Measurements from ENCODE around the gene DYNC1I1.

DYNC1I1 gene

DNA sequence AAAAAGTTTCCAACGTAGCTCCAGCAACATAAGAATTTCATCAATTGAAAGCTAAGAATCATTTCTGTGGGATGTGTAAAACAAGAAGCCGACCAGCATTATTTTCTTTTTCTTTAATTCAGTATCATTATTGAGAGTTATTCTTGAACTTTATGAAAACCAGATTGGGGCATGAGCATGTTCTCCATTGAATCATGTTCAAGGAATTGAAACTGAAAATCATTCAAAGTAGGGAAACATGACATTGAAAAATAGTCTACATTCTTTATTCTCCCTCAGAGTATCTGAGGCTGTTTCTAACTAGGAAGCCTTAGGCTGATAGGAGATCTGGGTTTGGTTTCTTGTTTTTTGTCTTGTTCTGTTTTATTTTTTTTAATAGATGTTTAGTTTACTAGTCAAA lies 253.7 kb downstream of the DYNC1I1 start:
- DNase-seq (ENCODE audit: low spot score), result no peak

DNA sequence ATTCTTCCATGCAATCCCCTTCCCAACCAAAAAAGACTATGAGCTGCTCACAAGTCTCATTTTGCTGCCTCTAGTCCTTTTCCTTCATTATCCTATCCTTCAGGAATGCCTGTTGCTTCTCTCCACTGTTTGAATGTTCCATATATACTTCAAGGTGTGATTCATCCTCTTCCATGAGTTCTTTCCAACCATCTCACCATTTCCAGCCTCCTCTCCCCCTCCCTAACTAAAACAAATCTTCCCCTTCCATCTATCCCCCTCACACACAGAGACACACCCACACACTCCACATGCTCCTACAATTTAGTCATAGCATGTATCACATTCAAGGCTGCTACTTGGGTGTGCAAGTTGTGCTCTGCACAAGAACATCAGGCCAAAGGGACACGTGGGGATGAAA lies 254.3 kb downstream of the DYNC1I1 start:
- no peak for DNase-seq (ENCODE audit: low spot score)

DNA sequence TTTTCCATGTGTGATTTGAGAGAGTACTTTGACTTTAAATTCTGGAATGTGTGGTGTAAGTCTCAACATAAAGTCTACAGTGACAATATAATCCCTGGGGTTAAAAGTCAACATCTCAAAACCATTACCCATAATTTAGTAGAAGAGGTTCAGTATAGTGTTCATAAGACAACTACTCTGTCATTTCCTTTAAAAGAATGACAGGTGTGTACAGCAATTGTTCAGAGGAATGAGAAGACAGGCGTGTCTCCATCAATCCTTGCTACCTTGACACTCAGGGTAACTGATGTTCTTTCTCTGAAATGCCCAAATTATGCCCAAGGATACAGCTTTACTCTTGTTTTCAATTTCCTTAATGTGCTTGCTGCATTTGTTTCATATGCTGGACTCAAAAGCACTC lies 256.4 kb downstream of the DYNC1I1 start:
- no peak for DNase-seq (ENCODE audit: low spot score)

DNA sequence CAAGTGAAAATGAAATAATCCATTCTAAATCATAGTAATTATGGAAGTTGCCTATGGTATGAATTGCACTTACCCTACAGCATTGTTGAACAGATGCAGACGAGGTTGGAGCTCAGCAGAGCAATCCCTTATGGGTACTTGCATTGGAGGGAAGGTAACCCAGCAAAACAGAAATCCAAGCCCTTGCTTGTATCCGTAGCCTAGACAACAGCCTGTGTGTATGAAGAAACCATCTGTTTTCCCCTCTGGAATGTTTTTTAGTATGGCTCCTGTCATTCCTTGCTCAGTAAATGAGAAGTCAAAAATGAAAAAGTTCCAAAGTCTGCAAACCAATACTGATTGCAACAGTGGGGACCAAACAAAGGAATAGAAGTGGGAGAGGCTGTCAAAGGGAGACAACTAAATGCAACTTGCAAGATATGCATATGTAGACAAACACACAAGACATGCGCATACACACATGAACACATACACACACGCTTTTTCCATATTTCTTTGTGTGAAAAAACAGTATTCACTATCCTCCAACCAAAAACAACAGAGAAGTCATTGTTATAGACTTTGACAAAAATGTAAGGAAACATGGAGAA lies 260.8 kb downstream of the DYNC1I1 start:
- DNase-seq (ENCODE audit: low spot score), result no peak

DNA sequence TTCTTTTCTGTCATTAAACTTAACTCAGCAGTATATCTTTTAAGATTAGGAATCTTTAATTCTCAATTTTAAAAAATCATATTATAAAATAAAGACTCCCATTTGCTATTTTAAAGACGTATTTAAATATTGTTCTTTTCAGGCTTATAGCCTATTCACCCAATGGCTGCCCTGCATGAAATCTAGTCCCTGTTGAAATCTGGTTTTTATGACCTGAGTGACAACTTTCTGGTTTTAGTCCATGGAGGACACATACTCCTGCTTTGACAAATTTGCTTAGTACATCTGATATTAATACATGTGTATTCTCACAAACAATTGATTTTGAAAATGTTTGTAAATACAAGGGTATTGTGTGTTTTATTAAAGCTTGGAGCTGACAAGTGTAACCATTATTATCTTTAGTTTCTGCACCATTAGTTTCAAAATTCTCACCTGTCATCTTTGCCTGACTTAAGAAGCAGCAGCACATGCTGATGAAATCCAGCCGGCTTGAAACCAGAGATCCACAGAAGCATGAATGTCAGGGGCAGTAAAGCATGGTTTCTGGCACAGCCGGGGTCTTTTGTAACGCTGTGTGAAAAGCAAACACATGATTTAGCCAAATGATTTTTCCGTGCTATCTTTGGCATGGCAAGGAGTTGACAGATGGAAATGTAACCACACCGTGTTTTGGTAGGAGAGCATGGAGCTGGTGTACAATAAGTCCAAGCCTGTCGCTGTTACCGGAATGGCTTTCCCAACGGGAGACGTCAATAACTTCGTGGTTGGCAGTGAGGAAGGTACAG lies 262.8 kb downstream of the DYNC1I1 start:
- DNase-seq (ENCODE audit: low spot score), result no peak

DNA sequence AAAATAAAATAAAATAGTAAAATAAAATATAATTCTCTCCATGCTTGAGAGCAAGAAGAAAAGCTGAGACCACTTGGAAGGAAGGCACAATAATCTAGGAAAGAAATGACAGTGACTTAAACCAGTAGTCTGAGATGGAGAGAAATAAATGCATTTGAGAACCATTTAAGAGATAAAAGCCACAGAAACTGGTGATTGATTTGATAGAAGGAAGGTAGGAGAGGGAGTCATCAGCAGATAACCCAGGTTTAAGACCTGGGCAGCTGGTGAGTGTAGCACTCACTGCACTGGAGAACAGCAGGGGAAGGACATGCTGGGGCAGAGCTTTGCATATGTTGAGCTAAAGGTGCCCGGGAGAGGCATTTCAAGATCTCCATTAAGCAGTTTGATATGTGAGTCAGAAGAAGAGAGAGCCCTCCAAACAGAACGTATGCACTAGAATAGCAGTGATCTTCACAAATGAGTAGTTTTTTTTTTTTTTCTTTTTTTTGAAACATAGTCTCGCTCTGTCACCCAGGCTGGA lies 268.0 kb downstream of the DYNC1I1 start:
- no peak for DNase-seq (ENCODE audit: low spot score)

DNA sequence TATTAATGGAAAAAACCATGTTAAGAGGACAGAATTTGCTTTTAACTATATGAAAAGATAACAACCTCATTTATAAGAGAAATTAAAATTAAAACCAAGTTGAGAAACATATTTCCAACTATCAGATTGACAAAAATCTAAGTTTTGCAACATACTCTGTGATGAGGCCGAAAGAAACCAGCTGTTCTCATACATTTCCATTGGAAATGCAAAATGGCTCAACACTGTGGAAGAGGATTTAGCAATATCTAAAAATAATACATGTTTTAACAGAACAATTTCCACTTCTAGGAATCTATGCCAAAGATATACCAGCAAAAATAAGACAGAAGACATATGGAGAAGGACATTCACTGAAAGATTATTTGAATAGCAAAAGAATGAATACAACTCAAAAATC lies 268.8 kb downstream of the DYNC1I1 start:
- no peak for DNase-seq (ENCODE audit: low spot score)

DNA sequence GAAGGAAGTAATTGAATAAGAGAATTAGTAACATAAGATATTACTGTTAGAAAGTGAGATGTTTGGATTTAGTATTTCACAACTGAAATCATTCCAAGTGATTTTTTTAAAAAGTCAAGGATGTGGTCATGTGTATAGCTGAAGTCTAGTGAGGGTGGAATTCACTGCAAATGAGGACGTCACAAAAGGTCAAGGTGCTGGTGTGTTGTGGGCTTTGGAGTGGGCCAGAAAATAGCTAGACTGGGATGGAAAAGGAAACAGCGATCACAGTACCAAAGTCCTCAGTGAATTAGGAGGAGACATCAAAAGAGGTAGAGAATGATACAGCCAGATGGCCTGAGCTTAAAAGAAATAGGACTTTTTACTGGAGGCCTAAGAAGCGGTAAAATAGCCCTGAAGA lies 272.8 kb downstream of the DYNC1I1 start:
- no peak for DNase-seq (ENCODE audit: low spot score)

DNA sequence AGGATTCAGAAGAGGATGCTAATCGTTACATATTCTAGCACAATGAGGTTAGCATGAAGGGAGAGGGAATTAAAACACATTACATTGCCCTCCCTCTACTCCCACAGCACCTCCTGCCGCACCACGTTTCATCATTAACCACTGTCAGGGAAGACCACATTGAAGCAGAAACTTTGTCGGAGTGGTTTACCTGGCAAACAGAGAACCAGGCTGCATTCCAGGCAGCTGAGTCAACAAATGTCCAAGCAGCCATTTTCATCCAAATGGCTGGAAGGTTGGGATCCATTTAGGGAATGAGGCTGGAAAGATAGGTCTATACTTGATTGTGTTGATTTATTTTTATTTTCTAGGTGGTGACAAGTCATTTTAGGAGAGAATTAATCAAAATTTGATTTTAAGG lies 273.6 kb downstream of the DYNC1I1 start:
- no peak for DNase-seq (ENCODE audit: low spot score)

DNA sequence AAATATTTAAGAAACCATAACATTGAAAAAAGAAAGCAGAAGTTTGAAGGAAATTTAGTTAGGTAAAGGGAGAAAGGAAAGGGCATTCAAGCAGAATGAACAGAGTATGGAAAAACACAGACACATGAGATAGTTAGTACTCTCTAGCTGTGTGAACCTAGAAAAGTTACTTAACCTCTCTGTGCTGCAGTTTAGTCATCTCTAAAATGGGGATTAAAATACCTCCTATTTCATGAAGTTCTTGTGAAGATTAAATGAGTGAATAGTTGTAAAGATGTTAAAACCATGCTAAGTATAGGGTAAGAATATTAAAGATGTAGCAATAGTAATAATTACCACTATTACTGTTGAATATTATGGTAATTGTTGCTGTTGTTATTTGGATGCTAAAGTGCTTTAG lies 279.9 kb downstream of the DYNC1I1 start:
- no peak for DNase-seq (ENCODE audit: low spot score)

DNA sequence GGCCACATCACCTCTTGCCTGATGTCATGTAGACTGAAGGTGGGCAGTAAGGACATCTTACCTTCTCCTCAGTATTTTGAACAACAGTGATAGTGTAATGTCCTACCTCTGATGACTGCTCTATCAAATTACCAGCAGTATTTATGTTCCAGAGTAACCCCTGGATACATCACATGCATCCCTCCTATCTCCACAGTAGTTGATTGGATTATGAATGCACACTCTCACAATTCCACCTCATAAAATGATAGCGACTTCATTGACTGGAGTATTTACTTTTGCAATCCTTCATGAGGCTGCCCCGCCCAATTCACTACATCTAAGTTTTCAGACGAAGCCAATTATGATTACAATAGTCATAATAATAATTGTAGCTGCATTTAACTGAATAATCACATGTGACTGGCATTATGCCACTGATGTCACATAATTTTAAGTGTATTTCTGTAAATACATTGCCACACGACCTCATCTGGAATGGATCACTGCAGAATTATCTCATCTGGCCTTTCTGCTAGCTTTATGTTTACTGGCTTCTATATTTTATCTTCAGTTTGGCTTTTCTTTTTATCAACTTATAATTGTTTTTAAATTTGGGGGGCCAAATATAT lies 280.6 kb downstream of the DYNC1I1 start:
- no peak for DNase-seq (ENCODE audit: low spot score)

DNA sequence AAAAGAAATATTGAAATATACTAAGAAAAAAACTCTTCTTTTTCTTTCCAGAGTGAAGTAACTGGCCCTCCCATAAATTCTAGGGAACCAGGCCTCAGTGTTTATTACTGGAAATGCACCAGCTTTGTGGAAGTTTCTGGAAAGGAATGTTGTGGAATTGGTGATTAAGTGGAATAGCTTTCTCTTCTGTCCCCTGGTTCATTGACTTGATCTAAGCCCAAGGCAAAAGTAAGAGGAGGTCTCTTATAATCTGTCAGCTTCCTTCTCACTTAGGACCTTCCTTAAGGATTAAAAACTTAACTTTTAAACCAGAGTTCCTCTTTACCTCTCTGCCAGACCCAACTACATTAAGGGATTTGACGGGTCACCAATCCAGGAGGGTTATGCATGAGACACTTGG lies 283.4 kb downstream of the DYNC1I1 start:
- no peak for DNase-seq (ENCODE audit: low spot score)

DNA sequence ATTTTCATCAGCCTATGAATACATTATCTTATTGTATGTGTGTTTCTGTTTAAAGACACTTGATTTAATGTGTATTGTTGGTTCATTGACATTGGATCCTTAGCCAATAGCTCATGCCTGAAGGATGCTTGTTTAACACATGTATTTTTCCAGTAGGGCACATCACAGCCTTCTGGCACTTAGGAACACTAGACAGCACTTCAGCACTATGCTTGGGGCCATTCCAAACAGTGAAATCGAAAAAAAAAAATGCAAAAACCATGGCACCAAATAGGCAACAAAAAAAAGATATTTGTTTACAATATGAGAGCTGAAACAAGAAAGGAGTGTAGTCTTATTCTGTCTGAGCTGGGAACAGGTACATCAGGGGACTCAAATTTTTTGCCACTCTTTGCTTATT lies 286.7 kb downstream of the DYNC1I1 start:
- no peak for DNase-seq (ENCODE audit: low spot score)

DNA sequence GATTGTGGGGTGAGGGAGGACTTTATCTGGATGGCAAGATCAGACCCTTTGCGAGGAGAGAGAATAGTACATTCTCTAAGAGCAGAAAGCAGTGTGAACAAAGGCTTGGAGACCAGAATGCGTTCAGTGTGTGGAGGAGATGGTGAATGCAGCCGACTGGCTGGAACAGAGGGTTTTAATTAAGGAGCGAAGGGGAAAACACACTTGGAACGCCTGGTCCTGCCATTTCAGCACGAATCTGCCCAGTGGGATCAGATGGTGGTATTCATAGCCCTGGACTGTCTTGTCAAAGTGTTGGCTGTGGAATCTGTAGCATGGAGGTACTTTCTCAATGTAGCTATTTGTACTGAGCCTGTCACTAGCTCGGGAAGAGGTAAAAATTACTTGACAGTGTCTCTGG lies 288.7 kb downstream of the DYNC1I1 start:
- DNase-seq (ENCODE audit: low spot score), result no peak

DNA sequence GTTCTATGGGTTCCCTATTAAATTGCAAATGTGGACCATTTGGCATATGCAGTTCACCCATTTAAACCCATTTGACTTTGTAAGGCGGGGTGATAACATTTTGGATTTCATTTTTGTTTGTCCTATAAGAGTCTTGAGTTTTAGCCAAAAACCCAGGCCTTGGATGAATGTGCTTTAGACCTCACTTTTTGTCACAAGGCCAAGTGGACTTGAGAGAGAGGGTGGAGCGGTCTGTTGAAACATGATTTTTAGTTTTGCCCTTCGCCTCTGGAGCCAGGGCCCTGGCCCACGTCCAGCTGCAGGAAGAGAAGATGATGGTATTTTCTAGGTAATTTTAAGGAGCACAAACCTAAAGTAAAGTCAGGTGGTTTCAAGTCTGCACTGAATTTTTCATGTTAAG lies 289.5 kb downstream of the DYNC1I1 start:
- no peak for DNase-seq (ENCODE audit: low spot score)

DNA sequence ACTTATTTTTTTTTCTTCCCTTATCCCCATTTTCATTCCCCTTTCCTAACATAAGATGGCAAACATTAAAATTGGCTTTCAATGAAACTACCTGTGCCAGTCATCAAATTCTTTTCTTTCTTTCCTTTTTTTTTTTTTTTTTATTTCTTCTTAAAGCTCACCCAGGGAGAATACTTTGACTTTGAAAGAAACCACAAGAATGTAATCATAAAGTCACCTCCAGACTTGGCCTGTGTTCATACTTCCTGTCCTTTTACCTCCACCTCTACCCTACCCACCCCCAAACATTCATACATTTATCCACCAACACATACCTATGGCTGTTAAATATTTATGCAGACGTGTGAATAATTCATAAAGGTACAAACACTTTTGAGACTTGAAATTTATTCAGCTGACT lies 295.0 kb downstream of the DYNC1I1 start:
- peak; percentile 39 for DNase-seq (ENCODE audit: low spot score)

DNA sequence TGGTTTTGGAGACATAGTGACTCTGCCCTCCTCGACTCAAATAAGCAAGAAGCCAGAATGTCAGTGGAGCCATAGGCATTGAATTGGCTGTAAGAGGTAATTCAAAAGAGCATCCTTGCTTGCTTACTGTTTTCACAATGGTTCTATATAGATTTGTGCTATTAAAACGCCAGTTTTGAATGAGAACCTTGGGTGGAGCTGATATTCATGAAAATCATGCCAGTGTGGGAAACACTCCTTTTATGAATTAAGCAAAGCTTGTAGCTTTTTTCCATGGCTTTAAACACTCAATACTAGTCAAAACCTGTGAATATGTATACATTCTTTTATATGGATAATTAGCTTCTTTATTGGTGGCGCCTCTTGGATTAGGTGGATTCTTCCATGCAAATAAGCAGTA lies 297.0 kb downstream of the DYNC1I1 start:
- DNase-seq (ENCODE audit: low spot score), result no peak

DNA sequence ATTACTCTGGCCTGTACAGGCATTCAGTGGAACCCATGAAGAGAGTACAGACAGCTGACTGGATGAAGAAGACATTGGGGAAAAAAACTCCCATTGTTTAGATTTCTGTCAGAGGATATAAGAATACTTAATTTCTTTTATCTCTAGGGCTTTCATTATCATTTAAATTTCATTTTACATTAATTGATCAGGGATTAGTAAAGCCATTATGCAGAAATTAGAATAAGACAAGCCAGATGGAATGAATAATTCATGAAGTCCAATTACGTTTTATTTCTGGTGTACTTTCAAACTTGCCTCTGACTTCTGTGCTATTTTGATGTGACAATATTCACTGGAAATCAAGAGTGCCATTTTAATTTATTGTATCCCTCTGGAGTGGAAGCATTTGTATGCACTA lies 302.5 kb downstream of the DYNC1I1 start:
- DNase-seq (ENCODE audit: low spot score), result no peak

DNA sequence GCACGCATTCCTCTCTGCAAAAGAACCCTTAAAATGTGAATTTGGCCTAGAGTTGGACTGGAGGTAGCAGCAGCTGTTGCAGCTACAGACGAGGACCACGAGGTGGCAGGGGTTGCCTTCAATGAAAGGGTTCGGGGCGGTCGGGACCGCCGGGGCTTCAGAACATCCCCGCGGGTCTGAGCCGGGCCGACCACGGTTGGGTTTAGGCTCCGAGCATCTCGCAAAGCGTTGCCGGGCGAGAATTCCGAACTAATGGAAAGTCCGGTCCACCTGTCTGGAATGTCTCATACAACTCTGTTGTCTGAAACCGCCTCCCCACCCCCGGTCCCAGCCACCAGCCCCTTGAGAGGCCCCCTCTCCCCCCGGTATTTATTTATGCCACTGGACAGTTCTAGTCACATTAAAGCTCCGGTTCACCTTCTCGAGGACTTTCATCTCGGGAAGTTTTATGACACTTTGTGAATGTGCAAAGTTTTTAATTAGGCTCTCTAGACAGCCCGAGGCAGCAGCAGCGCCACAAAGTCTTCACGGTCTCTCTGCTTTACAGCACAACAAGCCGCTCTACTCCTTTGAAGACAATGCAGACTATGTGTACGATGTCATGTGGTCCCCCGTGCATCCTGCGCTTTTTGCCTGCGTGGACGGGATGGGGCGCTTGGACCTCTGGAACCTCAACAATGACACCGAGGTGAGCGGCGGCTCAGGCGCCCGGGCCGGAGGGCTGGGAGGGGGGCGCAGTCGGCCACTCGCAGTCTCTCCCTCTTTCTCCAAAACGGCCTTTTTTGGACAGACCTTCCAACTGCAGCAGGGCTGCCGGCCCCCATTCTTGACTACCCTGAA lies 303.4 kb downstream of the DYNC1I1 start:
- DNase-seq (ENCODE audit: low spot score), result peak; percentile 69

DNA sequence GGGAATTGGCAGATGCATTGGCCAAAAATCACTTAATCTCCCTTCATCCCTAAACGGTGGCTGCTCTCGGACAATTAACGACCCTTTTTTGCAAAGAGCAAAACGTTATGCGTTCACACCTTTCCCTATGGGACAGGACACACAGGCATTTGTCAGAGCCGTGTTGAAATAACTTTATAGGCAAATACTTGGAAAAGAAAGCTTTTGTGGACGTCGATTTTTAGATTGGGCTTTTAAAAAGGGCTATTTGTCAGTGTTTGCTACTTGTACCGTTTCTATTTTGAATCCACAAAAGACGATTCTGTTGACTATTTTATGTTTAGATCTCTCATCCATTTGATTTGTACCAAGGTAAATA lies 304.0 kb downstream of the DYNC1I1 start:
- DNase-seq (ENCODE audit: low spot score), result no peak

DNA sequence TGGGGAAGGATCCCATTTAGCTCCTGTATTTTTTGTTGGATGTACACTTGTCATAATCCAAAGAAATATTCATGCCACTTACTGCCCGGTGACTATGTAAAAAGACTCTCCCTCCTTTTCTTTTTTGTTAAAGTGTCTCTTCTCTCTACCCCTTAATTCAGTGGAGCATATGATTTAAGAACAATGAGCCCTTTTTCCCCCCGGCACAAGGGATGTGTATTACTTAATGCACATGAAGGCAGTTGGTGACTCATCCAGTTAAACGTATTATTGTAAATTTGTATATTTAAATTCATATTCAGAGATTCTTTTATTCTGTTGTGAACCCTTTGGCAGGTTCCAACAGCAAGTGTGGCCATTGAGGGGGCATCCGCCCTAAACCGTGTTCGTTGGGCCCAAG lies 307.7 kb downstream of the DYNC1I1 start:
- DNase-seq (ENCODE audit: low spot score), result no peak

DNA sequence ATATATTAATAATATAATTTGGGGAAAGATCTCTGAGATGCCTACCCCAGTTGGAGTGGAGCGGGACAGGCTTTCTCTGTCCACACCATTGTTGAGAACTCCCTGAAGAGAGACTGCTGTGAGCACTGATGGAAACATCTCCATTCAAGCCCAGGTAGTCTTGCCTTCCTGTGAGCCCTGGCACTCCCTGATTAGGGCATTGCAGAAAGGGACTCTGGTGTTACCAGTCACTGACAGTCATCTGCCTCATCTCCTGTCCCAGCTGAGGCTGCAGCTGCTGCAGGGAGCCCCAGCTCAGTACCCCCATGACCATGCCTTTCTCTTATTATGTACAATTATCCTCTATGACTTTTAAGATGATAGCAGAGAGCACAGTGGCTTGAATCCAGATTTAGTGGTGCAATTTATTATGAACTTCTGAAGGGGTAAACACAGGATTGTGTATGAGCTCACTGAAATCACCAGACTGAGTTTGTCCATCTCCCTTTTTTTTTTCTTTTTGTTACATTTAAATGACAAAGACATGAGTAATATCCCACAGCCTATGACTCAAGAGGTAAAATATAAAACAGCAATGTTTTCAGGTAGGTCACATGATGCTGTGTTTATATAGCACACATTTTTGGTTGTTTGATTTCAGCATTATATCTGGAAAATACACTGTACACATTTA lies 312.7 kb downstream of the DYNC1I1 start:
- peak; percentile 52 for DNase-seq (ENCODE audit: low spot score)
